PC-3 (cell line): ENCODE measurements around the gene CALML6. TPM values are rescaled to one million over a fixed set of nuclear protein-coding genes. Genes with fewer than 3 reads are reported as not detected.

Experiments
- ATAC-seq: fragments of 200-7000 bp; cut with Tn5 transposase; 2 replicates; pipeline ENCODE4 v1.9.1; 2020; ENCODE audit warnings: mild to moderate bottlenecking, moderate library complexity
- BruUV-seq: library from RNA; stranded (reverse); fragments of 400-500 nt; replicated peaks from 2 replicates; lab custom pipeline; 2021; lab: Mats Ljungman, UMichigan
- CTCF ChIA-PET: fragments of 300-600 bp; sonication (Branson Sonifier 250); formaldehyde crosslinking; loops from one replicate; lab custom pipeline; 2022; ENCODE audit warnings: antibody characterized with exemption; lab: Charles Lee
- POLR2A ChIA-PET: fragments of 300-600 bp; sonication (Branson Sonifier 250); formaldehyde crosslinking; loops from one replicate; lab custom pipeline; 2022; ENCODE audit warnings: antibody characterized with exemption; ENCODE audit not compliant: unreplicated experiment; lab: Charles Lee
- DNase-seq: peaks from one replicate; pipeline ENCODE4 v3.0.0-alpha.2; 2015
- H2AFZ ChIP-seq: fragments of 300-600 bp; sonication (generic); 2 replicates; pipeline ENCODE4 v1.6.0; 2016; ENCODE audit warnings: antibody characterized with exemption, low read length
- H3F3A ChIP-seq: fragments of 300-600 bp; sonication (generic); one replicate; pipeline ENCODE4 v1.6.0; 2017; ENCODE audit warnings: antibody characterized with exemption, low read length, control low read depth, mild to moderate bottlenecking; ENCODE audit not compliant: unreplicated experiment
- H3K27ac ChIP-seq: fragments of 300-600 bp; sonication (generic); 2 replicates; pipeline ENCODE4 v1.5.1; 2016; ENCODE audit warnings: mild to moderate bottlenecking, low read length
- H3K27me3 ChIP-seq: fragments of 300-600 bp; sonication (generic); 2 replicates; pipeline ENCODE4 v1.6.1; 2016; ENCODE audit warnings: low read length, mixed read lengths
- H3K36me3 ChIP-seq: fragments of 300-600 bp; sonication (generic); 2 replicates; pipeline ENCODE4 v1.6.1; 2016; ENCODE audit warnings: low read depth, mixed run types, low read length, mixed read lengths
- H3K4me1 ChIP-seq: fragments of 300-600 bp; sonication (generic); 2 replicates; pipeline ENCODE4 v1.5.1; 2016; ENCODE audit warnings: low read length; ENCODE audit not compliant: insufficient read depth
- H3K4me2 ChIP-seq: fragments of 300-600 bp; sonication (generic); 2 replicates; pipeline ENCODE4 v1.6.0; 2016; ENCODE audit warnings: low read length
- H3K4me3 ChIP-seq: fragments of 300-600 bp; sonication (generic); 2 replicates; pipeline ENCODE4 v1.5.1; 2016; ENCODE audit warnings: mild to moderate bottlenecking, low read length, mixed read lengths
- H3K79me2 ChIP-seq: fragments of 300-600 bp; sonication (generic); 2 replicates; pipeline ENCODE4 v1.6.1; 2017; ENCODE audit warnings: low read length, mixed read lengths
- H3K9ac ChIP-seq: fragments of 300-600 bp; sonication (generic); 2 replicates; pipeline ENCODE4 v1.6.0; 2016; ENCODE audit warnings: mild to moderate bottlenecking, low read length
- H3K9me2 ChIP-seq: fragments of 300-600 bp; sonication (generic); replicated peaks from 2 replicates; pipeline ENCODE4 v1.6.1; 2016; ENCODE audit warnings: mixed run types, low read length, mixed read lengths
- H3K9me3 ChIP-seq: fragments of 300-600 bp; sonication (generic); 2 replicates; pipeline ENCODE4 v1.6.1; 2016; ENCODE audit warnings: low read length, mixed read lengths
- H4K20me1 ChIP-seq: fragments of 300-600 bp; sonication (generic); 2 replicates; pipeline ENCODE4 v1.6.1; 2016; ENCODE audit warnings: low read length, mixed read lengths
- EZH2 ChIP-seq: fragments of 300-600 bp; sonication (generic); IDR thresholded peaks from one replicate; pipeline ENCODE4 v1.6.1; 2017; ENCODE audit warnings: antibody characterized with exemption, mild to moderate bottlenecking, low read length; ENCODE audit not compliant: unreplicated experiment
- EZH2phosphoT487 ChIP-seq: fragments of 300-600 bp; sonication (generic); IDR thresholded peaks from 2 replicates; pipeline ENCODE4 v1.6.1; 2018; ENCODE audit warnings: mild to moderate bottlenecking, antibody characterized with exemption, low read length, borderline replicate concordance
- intact Hi-C: fragments of 100-400 bp; cut with micrococcal nuclease; formaldehyde crosslinking; loops from 2 replicates; pipeline ENCODE4 v1.9.0; 2023
- total RNA-seq: library from RNA; depleted of rRNA; stranded (reverse); fragments of >200 nt; gene quantifications from 2 replicates; pipeline ENCODE4 v1.2.3, GENCODE V29; 2014
- TF ChIP-seq, protein P1 (sequence below): fragments of 300-600 bp; sonication (generic); conservative IDR thresholded peaks from 2 replicates; pipeline ENCODE4 v1.5.1; 2017; ENCODE audit warnings: antibody characterized with exemption, low read depth, mild to moderate bottlenecking, low read length

The CALML6 gene
- total RNA-seq, 1 experiment from 2014 or later = 1.7 TPM

DNA sequence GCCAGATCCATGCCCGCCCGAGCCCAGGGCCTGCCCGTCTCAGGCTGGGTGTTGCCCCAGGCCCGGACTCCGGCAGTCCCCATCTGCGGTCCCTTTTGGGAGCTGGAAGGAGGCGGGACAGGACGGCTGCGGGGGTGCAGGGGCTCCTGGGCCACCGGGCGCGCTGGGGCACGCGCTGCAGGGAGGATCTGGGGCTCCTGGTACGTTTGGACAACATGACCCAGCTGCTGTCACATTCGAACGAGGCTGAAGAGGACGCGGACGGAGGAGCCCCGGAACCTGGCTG lies 6.6 kb upstream of the CALML6 start:
- peak overlapping the region; percentile 87 for H2AFZ ChIP-seq
- no TSS peak for BruUV-seq
- POLR2A ChIA-PET = interaction anchor here (0.6 kb wide), 5 partner anchors 20 to 150 kb away, joined by 3 to 12 read pairs (median 5); no protein-coding TSS in a partner anchor
- peak overlapping the region; percentile 83 for H3K9ac ChIP-seq
- H3K27me3 ChIP-seq = no peaks in the 10 kb centered on the region
- intact Hi-C loops = loop anchor here (2.0 to 10.0 kb wide), 3 partner anchors 18 to 224 kb away; partner anchors contain the start of gene GNB1
- no peak; the same call in none of the 2 replicates for ATAC-seq
- no peaks in the 10 kb centered on the region for H3K9me3 ChIP-seq
- CTCF ChIA-PET = interaction anchor here (0.6 to 1.4 kb wide), 10 partner anchors 9 to 138 kb away, joined by 3 to 15 read pairs (median 5); no protein-coding TSS in a partner anchor
- no peak overlapping the region for H3K27ac ChIP-seq
- no peaks in the 10 kb centered on the region for H3F3A ChIP-seq
- peaks cover 15% of the 10 kb centered on the region for H3K4me1 ChIP-seq
- no peaks in the 10 kb centered on the region for H3K9me2 ChIP-seq
- TF ChIP-seq EZH2phosphoT487 = no peak
- TF ChIP-seq, protein P1, sequence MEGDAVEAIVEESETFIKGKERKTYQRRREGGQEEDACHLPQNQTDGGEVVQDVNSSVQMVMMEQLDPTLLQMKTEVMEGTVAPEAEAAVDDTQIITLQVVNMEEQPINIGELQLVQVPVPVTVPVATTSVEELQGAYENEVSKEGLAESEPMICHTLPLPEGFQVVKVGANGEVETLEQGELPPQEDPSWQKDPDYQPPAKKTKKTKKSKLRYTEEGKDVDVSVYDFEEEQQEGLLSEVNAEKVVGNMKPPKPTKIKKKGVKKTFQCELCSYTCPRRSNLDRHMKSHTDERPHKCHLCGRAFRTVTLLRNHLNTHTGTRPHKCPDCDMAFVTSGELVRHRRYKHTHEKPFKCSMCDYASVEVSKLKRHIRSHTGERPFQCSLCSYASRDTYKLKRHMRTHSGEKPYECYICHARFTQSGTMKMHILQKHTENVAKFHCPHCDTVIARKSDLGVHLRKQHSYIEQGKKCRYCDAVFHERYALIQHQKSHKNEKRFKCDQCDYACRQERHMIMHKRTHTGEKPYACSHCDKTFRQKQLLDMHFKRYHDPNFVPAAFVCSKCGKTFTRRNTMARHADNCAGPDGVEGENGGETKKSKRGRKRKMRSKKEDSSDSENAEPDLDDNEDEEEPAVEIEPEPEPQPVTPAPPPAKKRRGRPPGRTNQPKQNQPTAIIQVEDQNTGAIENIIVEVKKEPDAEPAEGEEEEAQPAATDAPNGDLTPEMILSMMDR = no peak
- no peak for TF ChIP-seq EZH2
- no peaks in the 10 kb centered on the region for H3K79me2 ChIP-seq
- peak overlapping the region; percentile 94 for H3K4me2 ChIP-seq
- H3K36me3 ChIP-seq = no peaks in the 10 kb centered on the region
- peak overlapping the region; percentile 87 for H3K4me3 ChIP-seq
- peak; percentile 27 for DNase-seq
- no peaks in the 10 kb centered on the region for H4K20me1 ChIP-seq

DNA sequence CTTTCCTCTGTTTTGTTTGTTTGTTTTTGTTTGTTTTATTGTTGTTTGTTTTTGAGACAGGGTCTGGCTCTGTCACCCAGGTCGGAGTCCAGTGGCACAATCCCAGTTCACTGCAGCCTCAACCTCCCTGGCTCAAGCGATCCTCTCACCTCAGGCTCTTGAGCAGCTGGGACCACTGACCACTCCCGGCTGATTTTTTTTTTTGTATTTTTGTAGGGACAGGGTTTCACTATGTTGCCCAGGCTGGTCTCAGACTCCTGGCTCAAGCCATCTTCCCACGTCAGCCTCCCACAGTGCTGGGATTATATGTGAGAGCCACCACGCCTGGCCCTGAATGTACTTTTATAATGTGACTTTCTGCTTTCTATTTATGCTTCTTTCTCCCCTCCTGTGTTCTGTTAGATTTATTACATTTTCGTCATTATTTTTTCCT lies 5.0 kb upstream of the CALML6 start:
- no TSS peak for BruUV-seq
- ATAC-seq (no peak), DNase-seq (no peak)
- Histone ChIP-seq H3F3A (no peaks in the 10 kb centered on the region), H3K4me2 (peak overlapping the region; percentile 91), H3K9me2 (no peaks in the 10 kb centered on the region), H4K20me1 (no peaks in the 10 kb centered on the region), H3K27ac (no peak overlapping the region), H3K4me1 (peaks cover 15% of the 10 kb centered on the region), H3K36me3 (no peaks in the 10 kb centered on the region), H3K79me2 (no peaks in the 10 kb centered on the region), H2AFZ (peak overlapping the region; percentile 79; the same call in 1 of the 2 replicates), H3K9ac (peak overlapping the region; percentile 79), H3K4me3 (peak overlapping the region; percentile 68), H3K9me3 (no peaks in the 10 kb centered on the region), H3K27me3 (no peaks in the 10 kb centered on the region)
- CTCF ChIA-PET = interaction anchor here (1.4 kb wide), 1 partner anchor 135 kb away, joined by 15 read pairs; no protein-coding TSS in a partner anchor
- TF ChIP-seq, protein P1 = no peak
- no peak for TF ChIP-seq EZH2
- no peak for TF ChIP-seq EZH2phosphoT487
- intact Hi-C loops = no loop called here
- POLR2A ChIA-PET = interaction anchor here (0.6 kb wide), 1 partner anchor 9 kb away, joined by 47 read pairs; no protein-coding TSS in a partner anchor

DNA sequence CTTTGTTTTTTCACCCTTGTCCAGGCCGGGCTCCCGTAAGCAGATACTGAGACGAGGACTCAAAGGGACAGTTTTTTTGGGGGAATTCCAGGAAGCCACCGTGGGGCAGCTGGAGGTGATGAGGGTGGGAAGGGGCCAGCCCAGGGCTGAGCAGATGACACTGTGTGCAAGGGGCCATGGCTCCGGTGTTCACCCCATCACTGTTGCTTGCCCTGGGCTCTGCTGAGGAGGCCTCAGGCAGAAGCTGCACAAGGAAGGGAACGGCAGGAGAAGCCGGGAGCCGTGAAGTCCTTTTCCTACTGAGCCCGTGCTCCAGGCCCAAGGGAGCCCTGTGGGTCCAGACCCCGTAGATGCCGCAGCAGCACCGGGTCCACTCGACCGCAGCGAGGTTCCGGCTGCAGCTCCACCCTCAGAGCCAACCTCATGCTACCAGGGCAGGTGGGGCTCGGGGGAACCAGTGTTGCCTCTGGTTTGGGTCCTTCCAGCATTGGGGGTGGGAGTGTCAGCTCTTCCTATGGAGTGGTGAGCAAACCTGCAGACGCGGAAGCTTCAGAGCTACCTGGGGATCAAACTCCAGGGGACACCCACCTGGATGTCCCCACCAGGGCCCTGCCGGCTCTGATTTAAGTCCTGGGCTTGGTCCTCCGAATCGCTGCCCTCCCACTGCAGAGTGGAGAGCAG lies 4.3 kb upstream of the CALML6 start:
- TF ChIP-seq EZH2 (no peak), EZH2phosphoT487 (no peak)
- TF ChIP-seq, protein P1 = no peak
- Histone ChIP-seq H3K27ac (no peak overlapping the region), H3F3A (no peaks in the 10 kb centered on the region), H3K4me2 (no peak overlapping the region), H3K9me2 (no peaks in the 10 kb centered on the region), H3K36me3 (no peaks in the 10 kb centered on the region), H3K9me3 (no peaks in the 10 kb centered on the region), H3K79me2 (no peaks in the 10 kb centered on the region), H3K4me1 (peaks cover 15% of the 10 kb centered on the region), H3K4me3 (no peak overlapping the region), H2AFZ (no peak overlapping the region), H3K27me3 (no peaks in the 10 kb centered on the region), H3K9ac (no peak overlapping the region), H4K20me1 (no peaks in the 10 kb centered on the region)
- POLR2A ChIA-PET = no interaction called here
- CTCF ChIA-PET = no interaction called here
- BruUV-seq = no TSS peak
- ATAC-seq (no peak), DNase-seq (no peak)
- intact Hi-C loops = no loop called here
